UCSD-AML1 (cell line): ENCODE measurements around the gene GMEB2.
A peak's percentile ranks its signal among the peaks of the same experiment; 100 is the strongest.

Experiments used
- DNase-seq: peaks from one replicate; lab custom pipeline; 2025; ENCODE audit not compliant: unreplicated experiment; lab: John Stamatoyannopoulos, UW

GMEB2 gene

DNA sequence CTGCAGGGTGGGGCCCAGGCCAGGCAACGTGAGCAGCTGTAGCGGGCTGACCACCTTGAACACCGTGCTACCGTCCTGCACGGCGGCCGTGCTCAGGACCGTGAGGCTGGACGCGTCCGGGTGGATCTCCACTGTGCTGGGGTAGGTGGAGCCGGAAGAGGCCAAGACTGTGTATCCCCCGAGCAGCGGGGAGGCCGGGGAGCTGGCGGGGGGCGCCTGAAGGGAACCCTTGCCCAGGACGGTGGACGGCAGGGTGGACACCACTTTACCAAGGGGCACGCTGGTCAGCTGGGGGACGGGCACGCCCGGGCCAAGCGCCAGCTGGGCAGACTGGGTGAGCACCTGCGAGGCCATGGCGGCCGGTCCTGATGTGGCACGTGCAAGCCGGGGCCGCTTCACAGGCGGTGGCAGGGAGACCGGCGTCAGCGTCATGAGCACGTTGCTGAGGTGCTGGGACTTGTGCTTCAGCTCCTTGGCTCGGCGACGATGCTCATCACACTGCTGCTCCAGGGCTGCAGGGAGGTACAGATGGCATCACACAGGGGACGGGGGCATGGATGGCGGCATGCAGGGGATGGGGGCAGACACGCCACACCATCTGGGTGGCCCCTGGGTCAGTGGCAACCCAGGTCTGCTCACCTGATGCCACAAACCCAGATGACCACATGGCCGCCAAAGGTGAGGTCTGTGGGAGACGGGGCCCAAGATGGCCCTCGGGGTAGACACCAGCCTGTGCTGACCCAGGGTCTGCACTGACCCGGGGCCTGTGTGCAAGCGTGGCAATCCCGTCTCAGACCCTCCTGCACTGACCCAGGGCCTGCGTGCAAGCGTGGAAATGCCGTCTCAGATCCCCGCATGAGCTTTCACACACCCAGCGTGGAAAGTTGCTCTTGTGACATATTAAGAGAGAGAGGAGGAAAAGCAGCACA lies 36.4 kb downstream of the GMEB2 start:
- DNase-seq = no peak

DNA sequence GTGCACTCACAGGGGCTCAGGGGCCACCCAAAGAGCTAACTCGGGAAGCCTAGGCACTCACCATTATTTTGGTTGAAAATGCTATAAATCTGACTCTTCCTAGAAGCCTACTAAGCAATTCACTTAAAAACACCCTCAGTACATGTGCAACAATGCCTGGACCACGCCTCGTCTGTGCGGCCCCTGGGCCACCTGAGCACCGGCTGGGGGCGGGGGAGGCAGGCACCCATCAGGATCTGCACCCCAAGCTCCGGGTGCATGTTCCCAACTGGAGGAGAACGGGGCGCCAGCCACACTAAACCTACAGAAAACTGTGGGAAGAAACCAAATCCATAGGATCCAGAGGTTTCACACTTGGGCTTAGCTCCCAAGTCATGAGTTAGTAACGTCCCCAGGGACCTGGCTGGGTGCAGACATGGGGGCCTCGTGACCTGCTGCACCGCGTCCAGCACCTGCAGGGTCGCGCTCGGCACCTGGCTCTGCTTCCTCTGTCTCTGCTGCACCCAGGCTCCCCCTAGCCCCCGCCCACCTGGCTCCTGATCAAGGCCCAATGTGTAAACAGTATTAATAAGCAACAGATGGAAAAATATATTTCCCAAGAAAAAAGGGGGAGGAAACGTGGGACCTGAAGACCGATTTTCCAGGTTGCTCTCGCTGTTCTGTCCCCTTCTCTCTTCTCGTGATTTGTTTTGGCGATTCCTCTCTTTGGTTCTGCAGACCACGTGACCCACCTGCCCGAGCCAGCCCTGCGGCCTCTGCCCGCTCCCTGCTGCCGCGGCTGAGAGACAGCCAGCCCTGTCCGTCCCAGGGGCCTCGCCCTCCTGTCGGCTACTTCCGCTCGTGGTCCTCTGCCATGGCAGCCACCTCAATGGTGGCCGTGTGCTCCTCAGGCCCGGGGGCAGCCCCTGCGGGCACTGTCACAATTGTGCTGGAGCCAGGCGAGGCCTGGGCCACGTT lies 37.4 kb downstream of the GMEB2 start:
- DNase-seq = no peak

- no peak for DNase-seq
Observed at GRCh38 chr20:63588641-63589041, 38.3 kb downstream of the GMEB2 start.

DNA sequence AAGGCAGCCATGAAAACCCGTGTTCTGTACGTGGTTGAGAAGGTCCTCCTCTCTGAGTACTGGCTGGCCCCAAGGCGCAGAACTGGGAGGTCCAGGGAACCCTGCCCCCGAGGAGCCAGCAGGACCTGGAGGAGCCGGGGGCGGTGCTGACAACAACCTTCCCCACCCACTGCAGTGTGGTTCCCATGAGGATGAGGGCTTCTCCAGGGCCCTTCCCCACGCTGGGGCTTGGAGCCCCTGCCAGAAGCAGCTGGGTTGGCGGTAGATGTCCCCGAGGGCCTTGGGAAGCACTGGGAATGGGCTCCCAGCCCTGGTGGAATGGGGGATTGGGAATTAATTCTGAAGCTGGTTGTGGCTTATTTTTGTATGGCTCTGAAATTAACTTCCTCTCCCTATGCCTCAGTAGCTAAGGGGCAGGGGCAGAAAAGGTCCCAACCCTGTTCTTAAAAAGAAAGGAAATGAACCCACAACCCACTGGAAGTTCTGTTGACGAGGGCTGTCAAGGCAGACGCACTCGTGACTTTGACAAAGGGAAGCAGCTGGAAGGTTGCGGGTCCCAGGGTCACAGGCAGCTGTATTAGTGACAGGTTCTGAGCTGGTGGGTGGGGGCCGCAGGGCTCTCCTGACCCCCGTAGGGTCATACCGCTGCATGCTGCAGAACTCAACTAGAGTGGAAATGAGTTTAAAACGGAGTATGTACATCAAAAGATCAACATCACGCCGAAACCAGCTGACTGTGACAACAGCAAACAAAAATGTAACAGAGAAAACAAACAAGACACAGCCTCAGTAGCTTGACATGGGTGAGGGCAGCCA lies 38.9 kb downstream of the GMEB2 start:
- peak; percentile 78 for DNase-seq

DNA sequence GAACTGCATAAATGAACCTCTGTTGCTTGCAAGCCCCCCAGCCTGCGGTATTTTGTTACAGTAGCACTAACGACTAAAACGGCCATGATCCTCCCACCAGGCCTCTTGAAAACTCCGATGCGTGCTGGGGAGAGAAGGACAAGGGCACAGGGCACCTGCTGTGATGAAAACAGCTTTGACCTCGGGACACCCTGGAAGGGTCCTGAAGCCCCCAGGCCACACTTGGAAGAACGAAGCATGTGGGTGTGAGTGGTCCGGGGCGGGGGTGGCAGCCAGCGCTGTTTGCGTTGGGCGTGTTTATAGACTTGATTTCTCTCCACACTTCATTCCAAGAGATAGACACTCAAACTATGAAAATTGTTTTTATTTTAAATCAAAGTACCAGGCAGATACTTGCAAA lies 39.6 kb downstream of the GMEB2 start:
- no peak for DNase-seq

GRCh38 chr20:63586797-63587196 lies 40.1 kb downstream of the GMEB2 start:
- DNase-seq = no peak

- DNase-seq = no peak
Observed at GRCh38 chr20:63585616-63586565, 41.0 kb downstream of the GMEB2 start.

DNA sequence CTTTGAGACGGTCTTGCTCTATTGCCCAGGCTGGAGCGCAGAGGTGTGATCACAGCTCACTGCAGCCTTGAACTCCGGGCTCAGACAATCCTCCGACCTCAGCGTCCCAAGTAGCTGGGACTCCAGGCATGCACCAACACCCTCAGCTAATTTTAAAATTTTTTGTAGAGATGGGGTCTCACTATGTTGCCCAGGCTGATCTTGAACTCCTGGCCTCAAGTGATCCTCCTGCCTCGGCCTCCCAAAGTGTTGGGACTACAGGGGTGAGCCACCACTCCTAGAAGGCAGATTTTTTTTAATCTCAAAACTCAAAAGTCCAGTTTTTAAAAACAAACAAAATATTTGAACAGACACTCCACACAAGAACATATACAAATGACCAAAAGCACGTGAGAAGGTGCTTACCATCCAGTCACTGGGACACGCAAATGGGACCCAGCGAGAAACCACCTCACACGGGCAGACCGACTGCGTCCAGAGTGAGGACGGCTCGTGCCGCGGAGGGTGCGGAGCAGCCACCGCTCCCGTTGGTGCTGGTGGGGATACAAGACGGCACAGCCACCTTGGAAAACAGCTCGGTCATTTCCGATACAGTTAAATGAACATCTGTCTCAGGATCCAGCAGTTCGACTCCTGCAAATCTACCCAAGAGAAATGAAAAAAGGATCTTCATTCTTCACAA lies 44.4 kb downstream of the GMEB2 start:
- DNase-seq = no peak

DNA sequence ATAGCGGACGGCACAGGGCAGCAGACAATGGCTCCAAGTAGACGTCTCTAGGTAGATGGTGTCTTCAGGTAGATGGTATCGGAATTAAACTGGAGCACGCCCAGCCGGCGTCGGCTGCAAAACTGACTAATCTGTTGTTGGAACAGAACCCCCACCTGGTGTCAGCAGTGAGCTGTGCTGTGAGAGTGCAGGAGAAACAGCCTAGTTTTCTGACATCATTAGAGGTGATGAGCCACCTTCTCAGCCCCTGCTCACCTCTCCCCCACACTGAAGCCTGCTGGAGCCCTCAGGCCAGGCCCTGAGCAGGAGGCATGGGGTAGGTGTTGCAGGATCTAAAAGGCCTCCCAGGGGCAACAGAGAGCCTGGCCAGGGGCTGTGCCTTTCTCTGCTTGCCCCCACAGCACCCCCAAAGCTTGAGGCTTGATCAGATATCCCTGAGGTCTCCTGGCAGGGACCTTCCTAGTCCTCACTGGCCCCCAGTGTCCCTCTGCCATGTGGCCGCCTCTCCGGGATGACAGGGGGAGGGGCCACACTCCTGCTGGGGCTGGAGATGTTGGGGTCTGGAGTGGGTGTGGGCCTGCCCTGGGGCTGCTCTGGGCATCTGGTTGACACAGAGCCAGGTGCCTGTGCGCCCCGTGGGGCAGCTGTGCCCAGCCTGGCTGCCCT lies 46.0 kb downstream of the GMEB2 start:
- peak; percentile 50 for DNase-seq

- no peak for DNase-seq
Observed at GRCh38 chr20:63579017-63579694, 47.7 kb downstream of the GMEB2 start.

GRCh38 chr20:63578224-63579016 lies 48.5 kb downstream of the GMEB2 start:
- no peak for DNase-seq

GRCh38 chr20:63577317-63577894 lies 49.5 kb downstream of the GMEB2 start:
- no peak for DNase-seq

- DNase-seq = no peak
Observed at GRCh38 chr20:63576311-63576710, 50.6 kb downstream of the GMEB2 start.

GRCh38 chr20:63574829-63575743 lies 51.8 kb downstream of the GMEB2 start:
- no peak for DNase-seq

DNA sequence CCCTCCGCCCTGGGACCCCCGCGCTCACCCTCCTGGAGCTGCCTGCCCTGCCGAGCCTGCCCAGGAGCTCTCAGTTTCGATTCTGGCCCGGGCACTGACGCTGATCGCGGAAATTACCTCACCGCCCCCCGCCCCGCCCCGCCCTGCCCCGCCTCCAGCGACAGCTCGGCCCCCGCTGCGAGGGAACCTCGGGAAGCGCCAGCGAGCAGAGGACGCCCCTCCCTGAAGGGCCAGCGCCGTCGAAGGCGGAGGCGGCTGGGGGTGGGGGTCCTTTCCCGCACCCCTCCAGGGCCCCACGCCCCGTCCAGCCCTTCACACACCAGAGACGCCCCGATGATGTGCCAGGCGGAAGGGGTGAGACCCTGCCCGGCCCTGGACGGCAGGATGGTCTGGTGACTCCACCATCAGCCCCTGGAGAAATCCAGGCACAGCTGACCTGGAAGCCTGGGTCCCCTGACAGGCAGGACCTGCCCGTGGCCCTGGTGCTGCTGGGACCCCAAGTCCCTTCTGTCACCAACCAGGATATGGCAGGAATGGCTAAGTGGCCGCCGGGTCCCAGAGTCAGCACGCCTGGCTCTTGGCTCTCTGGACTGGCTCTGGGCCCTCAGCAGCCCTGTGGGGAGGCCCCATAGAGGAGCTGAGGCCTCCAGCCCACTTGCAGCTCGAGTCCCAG lies 52.6 kb downstream of the GMEB2 start, which contains the start of gene HELZ2:
Gene HELZ2, minus strand, starts transcription at position 84 of the 673 bp plus-strand sequence. CDS start 1,854 bp downstream, outside the sequence.
- peak; percentile 73 for DNase-seq
